Liver (tissue), 9 donors: ENCODE measurements around the gene BRF1. TPM values are rescaled to one million over a fixed set of nuclear protein-coding genes. Genes with fewer than 3 reads are reported as not detected.
A peak's percentile ranks its signal among the peaks of the same experiment; 100 is the strongest.

Experiments
- DNase-seq: peaks from one replicate; pipeline ENCODE4 v3.0.0-alpha.2; 2017; ENCODE audit warnings: low spot score
- H3K27ac ChIP-seq, 2 donors: one replicate each; pipeline ENCODE4 v1.7.0; 2013; ENCODE audit warnings: inconsistent platforms in 2 of 2, low read length in 2 of 2, control low read depth in 1 of 2, low read depth in 1 of 2, mild to moderate bottlenecking in 1 of 2
- H3K27me3 ChIP-seq, 4 donors: one replicate each; pipeline versions ENCODE4 v1.6.1 to v1.7.0; 2013; ENCODE audit warnings: low read length in 3 of 4, inconsistent platforms in 1 of 4, mild to moderate bottlenecking in 1 of 4, moderate library complexity in 1 of 4; ENCODE audit not compliant: control insufficient read depth in 4 of 4, insufficient read depth in 4 of 4
- H3K36me3 ChIP-seq, 4 donors: one replicate each; pipeline versions ENCODE4 v1.6.1 to v1.7.0; 2013; ENCODE audit warnings: low read length in 3 of 4, mild to moderate bottlenecking in 3 of 4, low read depth in 1 of 4, moderate library complexity in 1 of 4; ENCODE audit not compliant: control insufficient read depth in 4 of 4, insufficient read depth in 3 of 4
- H3K4me1 ChIP-seq, 4 donors: one replicate each; pipeline versions ENCODE4 v1.6.1 to v1.7.0; 2013; ENCODE audit warnings: low read length in 3 of 4, mild to moderate bottlenecking in 3 of 4, moderate library complexity in 1 of 4; ENCODE audit not compliant: control insufficient read depth in 4 of 4, insufficient read depth in 4 of 4
- H3K4me3 ChIP-seq, 3 donors: one replicate each; pipeline versions ENCODE4 v1.6.1 to v1.7.0; 2013; ENCODE audit warnings: low read length in 3 of 3, control low read depth in 1 of 3, low read depth in 1 of 3, mild to moderate bottlenecking in 1 of 3
- H3K9ac ChIP-seq, 2 donors: one replicate each; pipeline ENCODE4 v1.7.0; 2013; ENCODE audit warnings: low read length in 2 of 2, mild to moderate bottlenecking in 2 of 2, moderate library complexity in 2 of 2, control low read depth in 1 of 2, low read depth in 1 of 2
- H3K9me3 ChIP-seq, 4 donors: one replicate each; pipeline versions ENCODE4 v1.6.1 to v1.7.0; 2013; ENCODE audit warnings: low read length in 3 of 4; ENCODE audit not compliant: control insufficient read depth in 4 of 4
- ATF3 ChIP-seq: IDR thresholded peaks from 2 replicates; pipeline ENCODE4 v1.6.1; 2016; ENCODE audit warnings: antibody characterized with exemption
- CTCF ChIP-seq: fragments of 150-350 bp; IDR thresholded peaks from 2 replicates; pipeline ENCODE4 v1.5.1; 2017; ENCODE audit warnings: improper control_type of control experiment, low read depth, low read length; ENCODE audit not compliant: missing input control
- EGR1 ChIP-seq, 2 donors: IDR thresholded peaks; 2 replicates each; pipeline ENCODE4 v1.6.1; 2016 to 2018; ENCODE audit warnings: antibody characterized with exemption in 2 of 2, low read depth in 2 of 2
- FOXA1 ChIP-seq: IDR thresholded peaks from 2 replicates; pipeline ENCODE4 v1.6.1; 2016; ENCODE audit warnings: antibody characterized with exemption
- GABPA ChIP-seq, 2 donors: IDR thresholded peaks in 1 of 2; conservative IDR thresholded peaks in 1 of 2; 2 replicates each; pipeline ENCODE4 v1.6.1; 2016; ENCODE audit warnings: antibody characterized with exemption in 2 of 2, mild to moderate bottlenecking in 1 of 2, moderate library complexity in 1 of 2
- HNF4A ChIP-seq, 2 donors: conservative IDR thresholded peaks; 2 replicates each; pipeline ENCODE4 v1.6.1; 2016; ENCODE audit warnings: antibody characterized with exemption in 2 of 2, mild to moderate bottlenecking in 2 of 2
- HNF4G ChIP-seq: IDR thresholded peaks from 2 replicates; pipeline ENCODE4 v1.6.1; 2016; ENCODE audit warnings: antibody characterized with exemption
- JUND ChIP-seq, 2 donors: IDR thresholded peaks; 2 replicates each; pipeline ENCODE4 v1.6.1; 2016; ENCODE audit warnings: antibody characterized with exemption in 2 of 2
- NR2F2 ChIP-seq: IDR thresholded peaks from 2 replicates; pipeline ENCODE4 v1.6.1; 2016; ENCODE audit warnings: antibody characterized with exemption
- RAD21 ChIP-seq, 2 donors: IDR thresholded peaks; 2 replicates each; pipeline ENCODE4 v1.6.1; 2016; ENCODE audit warnings: antibody characterized with exemption in 2 of 2, mild to moderate bottlenecking in 2 of 2
- REST ChIP-seq: IDR thresholded peaks from 2 replicates; pipeline ENCODE4 v1.6.1; 2016; ENCODE audit warnings: antibody characterized with exemption, mild to moderate bottlenecking
- RXRA ChIP-seq, 2 donors: IDR thresholded peaks; 2 replicates each; pipeline ENCODE4 v1.6.1; 2017 to 2018; ENCODE audit warnings: antibody characterized with exemption in 2 of 2, mild to moderate bottlenecking in 1 of 2
- SP1 ChIP-seq: IDR thresholded peaks from 2 replicates; pipeline ENCODE4 v1.6.1; 2018; ENCODE audit warnings: antibody characterized with exemption, mild to moderate bottlenecking
- TAF1 ChIP-seq: conservative IDR thresholded peaks from 2 replicates; pipeline ENCODE4 v1.6.1; 2016; ENCODE audit warnings: antibody characterized with exemption, mild to moderate bottlenecking
- YY1 ChIP-seq: IDR thresholded peaks from 2 replicates; pipeline ENCODE4 v1.6.1; 2016; ENCODE audit warnings: antibody characterized with exemption, mild to moderate bottlenecking
- ZBTB33 ChIP-seq: IDR thresholded peaks from 2 replicates; pipeline ENCODE4 v1.6.1; 2016; ENCODE audit warnings: antibody characterized with exemption
- WGBS: extraction: QIAGEN DNeasy Blood & Tissue Kit; methylation state at CpG from one replicate; pipeline ENCODE4 v1.1.7; 2013; 5-methylcytosine and 5-hydroxymethylcytosine counted together
- polyA plus RNA-seq, 2 donors: library from polyadenylated mRNA; stranded (reverse) in 1 of 2; unstranded in 1 of 2; fragments of 200-250 nt in 1 of 2; fragments of >200 nt in 1 of 2; fragmentation: Nextera tagmentation in 1 of 2; extraction: Ambion mirVana in 1 of 2; gene quantifications; one replicate each; pipeline versions ENCODE4 v1.2.1 to v1.2.3, GENCODE V29; 2013 to 2015
- total RNA-seq, 2 donors: library from RNA; depleted of rRNA; stranded (reverse); fragments of >200 nt; gene quantifications; one replicate each; pipeline ENCODE4 v1.2.3, GENCODE V29; 2014
- donor health status: healthy.
- donor health status: healthy.
- donor health status: healthy.
- donor health status: healthy.
- donor health status: healthy.

Gene BRF1
- total and polyA plus RNA-seq, 4 donors: 4.6 to 24.1 (median 10.6) TPM

GRCh38 chr14:105198588-105198987, 102.2 kb downstream of the BRF1 start:
- H3K27ac ChIP-seq: peak overlapping the region in 1 of 2 donors; percentile 8
- H3K36me3 ChIP-seq: no peaks in the 10 kb centered on the region
- H3K9me3 ChIP-seq: no peaks in the 10 kb centered on the region
- no peak overlapping the region for H3K4me3 ChIP-seq
- peak; percentile 5 for TF ChIP-seq CTCF
- TF ChIP-seq HNF4G: no peak
- TF ChIP-seq GABPA (IDR thresholded peaks at IDR 0.05 in 1 of 2, conservative IDR thresholded peaks at IDR 0.05 in 1 of 2): no peak
- H3K9ac ChIP-seq: no peak overlapping the region
- peaks cover 0 to 9% (median 7%) of the 10 kb centered on the region in 4 donors for H3K4me1 ChIP-seq
- WGBS: 84% methylated on average over 4 of the region's 4 CpGs
- DNase-seq: no peak
- peaks cover 0 to 6% (median 0%) of the 10 kb centered on the region in 4 donors for H3K27me3 ChIP-seq

- no peak overlapping the region for H3K4me3 ChIP-seq
- H3K27ac ChIP-seq: no peak overlapping the region
- 19% methylated on average over 15 of the region's 15 CpGs for WGBS
- no peaks in the 10 kb centered on the region for H3K36me3 ChIP-seq
- peaks cover 0 to 6% (median 0%) of the 10 kb centered on the region in 4 donors for H3K27me3 ChIP-seq
- H3K9ac ChIP-seq: no peak overlapping the region
- H3K9me3 ChIP-seq: no peaks in the 10 kb centered on the region
- H3K4me1 ChIP-seq: peaks cover 0 to 5% (median 3%) of the 10 kb centered on the region in 4 donors
- DNase-seq: no peak
- no peak for TF ChIP-seq RAD21 (IDR thresholded peaks at IDR 0.05)
- TF ChIP-seq ATF3: no peak
These were observed 103.6 kb downstream of the BRF1 start for GRCh38 chr14:105197211-105197641.

- WGBS: 5% methylated on average over 58 of the region's 58 CpGs
- no peak for DNase-seq
- H3K4me3 ChIP-seq: peak overlapping the region in 1 of 3 donors; percentile 6
- no peak for TF ChIP-seq FOXA1
- no peak for TF ChIP-seq CTCF
- no peak for TF ChIP-seq SP1
- no peak for TF ChIP-seq HNF4G
- no peak for TF ChIP-seq TAF1
- no peak for TF ChIP-seq ATF3
- TF ChIP-seq GABPA (IDR thresholded peaks at IDR 0.05 in 1 of 2, conservative IDR thresholded peaks at IDR 0.05 in 1 of 2): no peak
- TF ChIP-seq JUND (IDR thresholded peaks at IDR 0.05): no peak
- TF ChIP-seq ZBTB33: no peak
- TF ChIP-seq REST: no peak
- TF ChIP-seq RXRA (IDR thresholded peaks at IDR 0.05): no peak
- no peak for TF ChIP-seq YY1
- TF ChIP-seq RAD21 (IDR thresholded peaks at IDR 0.05): no peak
- TF ChIP-seq NR2F2: no peak
- no peak for TF ChIP-seq HNF4A (conservative IDR thresholded peaks at IDR 0.05)
- no peak for TF ChIP-seq EGR1 (IDR thresholded peaks at IDR 0.05; ENCODE audit: low read depth in 2 of 2)
These were observed 104.4 kb downstream of the BRF1 start for GRCh38 chr14:105196265-105196960.

More at GRCh38 chr14:105196265-105196960, 104.4 kb downstream of the BRF1 start:
- Histone ChIP-seq H3K9ac (no peak overlapping the region), H3K27ac (peak overlapping the region in 1 of 2 donors; percentile 37), H3K4me1 (peaks cover 0 to 5% (median 3%) of the 10 kb centered on the region in 4 donors), H3K9me3 (no peaks in the 10 kb centered on the region), H3K36me3 (no peaks in the 10 kb centered on the region), H3K27me3 (peaks cover 0 to 6% (median 0%) of the 10 kb centered on the region in 4 donors)
